Measurements from ENCODE around the gene NDUFS6.

The NDUFS6 gene

GRCh38 chr5:1762121-1762882 is 38.9 kb upstream of the NDUFS6 start:
- DNase-seq (ENCODE audit: extremely low read depth, low read depth): no peak

GRCh38 chr5:1762883-1763547 is 38.2 kb upstream of the NDUFS6 start:
- TF ChIP-seq CTCF (IDR thresholded peaks at IDR 0.05; ENCODE audit: low read depth, low read length): no peak
- no peak for DNase-seq (ENCODE audit: extremely low read depth, low read depth)

More at GRCh38 chr5:1762121-1762882, 38.9 kb upstream of the NDUFS6 start:
- TF ChIP-seq CTCF (IDR thresholded peaks at IDR 0.05; ENCODE audit: low read depth, low read length): no peak

GRCh38 chr5:1763548-1763911 is 37.7 kb upstream of the NDUFS6 start:
- peak; percentile 97 for TF ChIP-seq CTCF (IDR thresholded peaks at IDR 0.05; ENCODE audit: low read depth, low read length)
- DNase-seq (ENCODE audit: extremely low read depth, low read depth): peak; percentile 32

GRCh38 chr5:1763960-1764605 is 37.1 kb upstream of the NDUFS6 start:
- no peak for TF ChIP-seq CTCF (IDR thresholded peaks at IDR 0.05; ENCODE audit: low read depth, low read length)
- DNase-seq (ENCODE audit: extremely low read depth, low read depth): no peak

- TF ChIP-seq CTCF (IDR thresholded peaks at IDR 0.05; ENCODE audit: low read depth, low read length): no peak
- DNase-seq (ENCODE audit: extremely low read depth, low read depth): no peak
Measured at GRCh38 chr5:1764606-1764960, 36.6 kb upstream of the NDUFS6 start.

GRCh38 chr5:1765141-1765879 is 35.9 kb upstream of the NDUFS6 start:
- no peak for TF ChIP-seq CTCF (IDR thresholded peaks at IDR 0.05; ENCODE audit: low read depth, low read length)
- DNase-seq (ENCODE audit: extremely low read depth, low read depth): no peak
